KG1 (cell line): ENCODE data around the gene ACVR1B.
"Not testable (repeated sequence)": the region's sequence is repeated elsewhere in the genome, so short reads cannot be mapped to it uniquely, and the experiment has no call there.

Source experiments
- DNase-seq: peaks from one replicate; lab custom pipeline; 2025; lab: John Stamatoyannopoulos, UW

Gene ACVR1B

GRCh38 chr12:51971679-51972421 is 20.4 kb downstream of the ACVR1B start:
- no peak for DNase-seq

- DNase-seq, result no peak
Observed at GRCh38 chr12:51972422-51972812, 20.9 kb downstream of the ACVR1B start.

DNA sequence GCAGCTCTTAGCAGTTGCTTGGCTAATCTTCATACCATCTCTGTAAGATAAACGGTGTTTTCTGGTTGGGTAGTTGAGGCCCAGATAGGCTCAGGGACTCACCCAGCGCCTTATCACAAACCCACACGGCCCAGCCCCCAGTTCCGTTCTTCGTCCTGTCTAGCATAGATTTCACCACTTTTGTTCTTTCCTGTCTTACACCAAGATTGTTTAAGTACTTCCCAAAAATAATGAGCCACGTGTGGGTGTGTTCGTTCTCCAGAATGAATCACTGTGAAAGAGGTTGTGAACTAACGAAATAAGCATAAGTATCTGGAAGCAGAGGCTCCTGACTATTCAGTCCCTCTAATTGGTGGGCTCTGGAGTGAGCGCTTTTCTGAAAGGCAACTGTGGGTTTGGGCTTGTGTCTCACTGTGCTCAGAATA is 21.4 kb downstream of the ACVR1B start:
- DNase-seq, result peak; percentile 17

- DNase-seq, result no peak
Observed at GRCh38 chr12:51973560-51973959, 22.1 kb downstream of the ACVR1B start.

- DNase-seq, result no peak
Observed at GRCh38 chr12:51974646-51975045, 23.1 kb downstream of the ACVR1B start.

GRCh38 chr12:51975196-51975595 is 23.7 kb downstream of the ACVR1B start:
- DNase-seq, result no peak

DNA sequence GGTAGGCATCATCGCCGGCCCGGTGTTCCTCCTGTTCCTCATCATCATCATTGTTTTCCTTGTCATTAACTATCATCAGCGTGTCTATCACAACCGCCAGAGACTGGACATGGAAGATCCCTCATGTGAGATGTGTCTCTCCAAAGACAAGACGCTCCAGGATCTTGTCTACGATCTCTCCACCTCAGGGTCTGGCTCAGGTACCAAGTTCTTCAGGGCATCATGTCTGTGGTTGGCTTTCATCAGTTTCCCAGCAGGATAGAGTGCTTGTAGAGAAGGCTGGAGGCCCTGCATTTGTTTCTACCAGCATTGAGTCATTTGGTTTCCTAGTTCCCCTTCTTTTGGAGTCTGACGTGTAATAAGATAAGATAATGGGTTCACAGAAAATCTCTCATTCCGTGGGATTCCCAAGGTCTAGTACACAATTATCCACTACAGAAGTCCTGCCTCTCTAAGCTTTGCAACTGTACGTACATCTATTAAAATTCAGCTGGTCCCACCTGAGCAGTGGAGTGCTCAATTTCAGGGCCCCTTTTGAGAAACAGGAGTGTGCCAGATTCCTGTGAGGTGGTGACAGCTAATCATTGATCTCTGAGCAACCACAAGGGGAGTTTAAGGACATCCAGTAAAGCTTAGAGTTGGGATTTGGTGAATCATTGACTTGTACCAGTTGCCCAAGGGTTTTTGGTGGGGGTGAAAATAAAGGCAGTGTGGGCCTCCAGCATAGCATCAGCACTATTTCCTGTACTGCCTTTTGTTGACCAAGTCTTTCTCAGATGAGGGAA is 25.1 kb downstream of the ACVR1B start:
- no peak for DNase-seq

DNA sequence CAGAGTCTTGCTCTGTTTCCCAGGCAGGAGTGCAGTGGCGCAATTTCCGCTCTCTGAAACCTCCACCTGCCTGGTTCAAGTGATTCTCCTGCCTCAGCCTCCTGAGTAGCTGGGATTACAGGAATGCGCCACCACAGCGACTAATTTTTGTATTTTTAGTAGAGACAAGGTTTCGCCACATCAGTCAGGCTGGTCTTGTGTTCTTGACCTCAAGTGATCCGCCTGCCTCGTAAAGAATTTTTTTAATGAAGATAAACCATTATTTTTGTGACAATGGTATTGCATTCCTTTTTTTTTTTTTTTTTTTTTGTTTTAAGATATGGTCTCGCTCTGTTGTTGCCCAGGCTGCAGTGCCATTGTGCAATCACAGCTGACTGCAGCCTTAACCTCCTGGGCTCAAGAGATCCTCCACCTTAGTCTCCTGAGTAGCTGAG is 25.8 kb downstream of the ACVR1B start:
- DNase-seq, result no peak

- DNase-seq, result not testable (repeated sequence)
Observed at GRCh38 chr12:51979306-51979705, 27.8 kb downstream of the ACVR1B start.

GRCh38 chr12:51980051-51980808 is 28.7 kb downstream of the ACVR1B start:
- peak; percentile 22 for DNase-seq

GRCh38 chr12:51980809-51981127 is 29.3 kb downstream of the ACVR1B start:
- DNase-seq, result no peak

DNA sequence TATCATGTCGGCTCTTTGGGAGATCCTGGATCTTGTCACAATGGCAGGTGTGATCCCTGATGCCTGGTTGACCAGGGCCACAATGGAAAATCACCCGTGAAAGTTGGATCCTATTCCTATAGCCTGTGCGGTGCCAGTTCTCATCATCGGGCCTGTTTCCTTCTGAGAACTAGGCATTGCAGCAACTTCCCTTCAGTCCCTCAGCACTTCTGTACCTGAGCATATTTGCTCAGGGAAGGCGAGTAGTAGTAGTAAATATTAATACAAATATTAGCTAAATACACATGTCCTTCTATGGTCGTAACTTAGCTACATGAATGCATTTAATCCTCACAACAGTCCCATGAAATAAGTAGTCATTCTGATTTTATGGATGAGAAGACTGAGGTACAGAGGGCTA is 33.2 kb downstream of the ACVR1B start:
- DNase-seq, result no peak

DNA sequence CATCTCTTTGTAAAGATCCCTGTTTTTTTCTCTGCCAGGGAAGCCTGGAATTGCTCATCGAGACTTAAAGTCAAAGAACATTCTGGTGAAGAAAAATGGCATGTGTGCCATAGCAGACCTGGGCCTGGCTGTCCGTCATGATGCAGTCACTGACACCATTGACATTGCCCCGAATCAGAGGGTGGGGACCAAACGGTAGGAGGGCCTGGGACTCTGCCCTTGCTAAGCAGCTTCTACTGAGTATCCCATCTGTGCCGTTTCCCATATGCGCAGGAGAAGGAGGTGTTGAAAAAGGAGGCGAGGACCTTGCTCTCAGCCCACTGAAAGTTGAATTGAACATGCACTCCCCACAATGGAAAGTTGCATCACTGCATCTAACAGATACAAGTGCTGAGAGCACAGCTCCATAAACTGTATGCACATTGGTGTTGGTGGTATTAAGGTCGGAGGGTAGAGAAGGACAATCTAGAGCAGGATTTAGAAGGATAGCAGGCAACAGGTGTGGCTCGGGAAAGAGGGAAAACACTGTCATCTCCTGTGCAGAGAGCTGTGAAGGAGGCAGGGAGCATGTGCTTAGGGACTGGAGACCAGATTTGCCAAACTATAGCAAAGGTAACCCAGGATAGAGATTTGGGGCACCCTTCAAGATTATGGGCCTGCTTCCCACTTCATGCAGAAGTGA is 33.8 kb downstream of the ACVR1B start:
- DNase-seq, result no peak

DNA sequence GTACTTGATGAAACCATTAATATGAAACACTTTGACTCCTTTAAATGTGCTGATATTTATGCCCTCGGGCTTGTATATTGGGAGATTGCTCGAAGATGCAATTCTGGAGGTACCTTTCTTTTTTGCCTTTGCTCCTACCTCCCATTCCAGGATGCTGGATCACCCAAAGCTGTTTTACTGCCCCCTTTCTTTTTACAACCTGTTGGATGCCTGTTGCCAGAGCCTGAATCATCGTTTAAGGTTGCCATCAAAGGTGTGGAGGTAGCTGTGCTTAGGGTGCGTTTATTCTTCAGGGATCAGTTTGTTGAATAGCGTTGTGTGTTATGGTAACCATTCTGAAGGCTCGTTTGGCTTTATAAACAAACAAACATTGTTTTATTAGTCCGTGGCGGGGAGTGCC is 35.3 kb downstream of the ACVR1B start:
- no peak for DNase-seq

DNA sequence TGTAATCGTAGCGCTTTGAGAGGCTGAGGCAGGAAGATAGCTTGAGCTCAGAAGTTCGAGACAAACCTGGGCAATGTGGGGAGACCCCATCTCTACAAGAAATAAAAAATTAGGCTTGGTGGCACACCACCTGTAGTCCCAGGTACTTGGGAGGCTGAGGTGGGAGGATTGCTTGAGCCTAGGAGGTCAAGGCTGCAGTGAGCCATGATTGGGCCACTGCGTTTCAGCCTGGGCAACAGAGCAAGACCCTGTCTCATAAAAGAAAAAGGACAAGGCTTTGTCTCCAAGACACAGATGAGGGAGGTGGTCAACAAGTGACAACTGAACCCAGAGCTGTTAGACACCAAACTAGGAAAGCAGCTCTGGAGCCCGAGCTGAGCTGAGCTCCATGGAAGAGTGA is 40.7 kb downstream of the ACVR1B start:
- no peak for DNase-seq

DNA sequence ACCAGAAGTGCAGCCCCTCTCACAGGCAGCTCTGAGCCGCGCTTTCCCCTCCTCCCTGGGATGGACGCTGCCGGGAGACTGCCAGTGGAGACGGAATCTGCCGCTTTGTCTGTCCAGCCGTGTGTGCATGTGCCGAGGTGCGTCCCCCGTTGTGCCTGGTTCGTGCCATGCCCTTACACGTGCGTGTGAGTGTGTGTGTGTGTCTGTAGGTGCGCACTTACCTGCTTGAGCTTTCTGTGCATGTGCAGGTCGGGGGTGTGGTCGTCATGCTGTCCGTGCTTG is 43.0 kb downstream of the ACVR1B start:
- DNase-seq, result no peak

DNA sequence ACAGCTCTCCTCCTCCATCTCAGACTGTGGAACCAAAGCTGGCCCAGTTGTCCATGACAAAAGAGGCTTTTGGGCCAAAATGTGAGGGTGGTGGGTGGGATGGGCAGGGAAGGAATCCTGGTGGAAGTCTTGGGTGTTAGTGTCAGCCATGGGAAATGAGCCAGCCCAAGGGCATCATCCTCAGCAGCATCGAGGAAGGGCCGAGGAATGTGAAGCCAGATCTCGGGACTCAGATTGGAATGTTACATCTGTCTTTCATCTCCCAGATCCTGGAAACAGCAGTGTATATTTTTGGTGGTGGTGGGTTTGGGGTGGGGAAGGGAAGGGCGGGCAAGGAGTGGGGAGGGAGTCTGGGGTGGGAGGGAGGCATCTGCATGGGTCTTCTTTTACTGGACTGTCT is 43.5 kb downstream of the ACVR1B start:
- no peak for DNase-seq

DNA sequence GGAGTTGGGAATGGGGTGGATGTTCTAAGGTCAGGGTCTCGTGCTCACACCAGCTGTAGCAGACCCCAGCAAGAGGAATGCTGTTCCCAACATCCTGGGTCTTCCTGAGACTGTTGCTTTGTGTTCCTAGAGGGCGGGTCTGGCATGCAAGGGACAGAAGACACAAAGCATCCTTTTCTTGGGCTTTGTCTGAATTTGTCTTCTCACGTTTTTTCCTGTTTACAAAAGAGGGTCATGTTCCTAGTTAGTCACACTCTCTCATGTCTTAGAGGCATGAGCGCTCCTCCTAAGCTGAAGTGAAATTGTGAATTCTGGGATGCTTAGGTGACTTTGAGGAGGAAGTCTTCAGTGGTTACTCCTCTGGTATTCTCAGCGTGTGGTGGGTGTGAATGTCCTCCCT is 45.6 kb downstream of the ACVR1B start:
- DNase-seq, result no peak

DNA sequence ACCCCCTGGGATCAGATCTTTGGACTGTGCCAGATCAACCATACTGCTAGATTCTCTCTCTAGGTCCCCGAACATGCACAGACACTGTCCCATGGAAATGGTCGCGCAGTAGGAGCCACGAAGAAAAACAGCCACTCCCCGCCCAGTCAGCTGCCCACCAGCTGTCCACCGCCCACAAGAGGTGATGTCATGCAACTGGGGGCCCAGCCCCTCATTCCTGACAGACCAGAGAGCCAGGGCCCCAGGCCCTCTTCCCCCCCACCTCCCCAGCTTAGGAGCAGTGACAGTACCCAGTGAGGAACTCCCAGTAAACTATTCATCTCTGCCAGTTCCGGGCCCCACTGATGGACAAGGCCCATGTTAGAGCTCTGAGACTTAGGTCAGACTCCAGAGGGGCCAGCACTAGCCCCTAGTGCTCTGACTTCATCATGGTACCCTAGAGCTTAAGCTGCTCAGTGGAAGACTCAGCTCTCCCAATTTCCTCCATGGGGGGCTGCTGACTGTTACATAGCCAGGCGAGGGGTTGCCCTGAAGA is 51.6 kb downstream of the ACVR1B start:
- no peak for DNase-seq

DNA sequence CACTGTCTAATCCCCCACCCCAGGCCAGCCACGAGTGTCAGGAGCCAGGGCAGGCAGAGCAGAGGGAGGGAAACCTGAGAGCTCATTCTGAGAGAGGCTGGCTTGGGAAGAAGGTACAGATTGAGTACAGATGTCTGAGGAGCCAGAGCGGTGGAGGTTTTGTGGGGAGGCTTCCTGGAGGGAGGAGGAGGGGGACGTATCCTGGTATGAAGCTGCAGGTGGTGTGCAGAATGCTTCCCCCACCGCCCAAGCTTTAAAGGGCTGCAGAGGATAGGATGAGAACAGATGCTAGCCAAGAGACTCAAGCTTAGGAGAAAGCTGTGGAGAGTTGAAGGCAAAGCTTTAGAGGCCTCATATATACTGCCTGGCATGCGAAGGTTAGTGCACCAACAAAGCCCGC is 52.1 kb downstream of the ACVR1B start:
- DNase-seq, result no peak

DNA sequence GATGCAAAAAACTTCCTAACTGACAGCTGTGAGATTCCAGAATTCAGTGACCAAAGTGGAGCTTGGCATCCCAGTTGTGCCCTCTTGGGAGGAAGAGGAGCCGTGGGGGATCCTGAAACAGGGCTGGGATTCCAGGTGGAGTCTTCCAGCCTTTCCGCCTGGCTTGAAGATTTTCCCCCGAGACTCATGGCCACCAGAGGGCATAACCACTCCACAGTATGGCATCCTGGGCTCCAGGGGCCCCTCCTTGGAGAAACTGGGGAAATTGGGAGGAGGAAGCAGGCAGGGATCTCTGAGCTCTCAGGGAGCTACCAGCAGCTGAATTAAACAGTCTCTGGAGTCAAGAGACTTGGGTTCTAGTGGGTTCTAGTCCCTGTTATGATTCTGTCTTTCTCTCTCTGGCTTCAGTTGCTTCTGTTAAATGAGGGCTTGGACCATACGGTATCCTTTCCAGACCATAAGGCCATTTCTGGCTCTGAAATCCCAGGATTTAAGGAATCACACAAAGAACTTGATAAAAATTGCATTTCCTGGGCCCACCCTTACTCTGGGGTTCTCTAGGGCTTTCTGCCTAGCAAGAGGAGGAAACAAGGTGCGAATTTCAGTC is 52.6 kb downstream of the ACVR1B start:
- DNase-seq, result no peak
